GM18867 (cell line): ENCODE measurements around the gene EXD3.

Experiments used
- ATAC-seq: cut with Tn5 transposase; IDR thresholded peaks from one replicate; pipeline ENCODE4 v1.9.1; 2021; ENCODE audit warnings: mild to moderate bottlenecking, moderate library complexity; ENCODE audit not compliant: unreplicated experiment

The EXD3 gene

DNA sequence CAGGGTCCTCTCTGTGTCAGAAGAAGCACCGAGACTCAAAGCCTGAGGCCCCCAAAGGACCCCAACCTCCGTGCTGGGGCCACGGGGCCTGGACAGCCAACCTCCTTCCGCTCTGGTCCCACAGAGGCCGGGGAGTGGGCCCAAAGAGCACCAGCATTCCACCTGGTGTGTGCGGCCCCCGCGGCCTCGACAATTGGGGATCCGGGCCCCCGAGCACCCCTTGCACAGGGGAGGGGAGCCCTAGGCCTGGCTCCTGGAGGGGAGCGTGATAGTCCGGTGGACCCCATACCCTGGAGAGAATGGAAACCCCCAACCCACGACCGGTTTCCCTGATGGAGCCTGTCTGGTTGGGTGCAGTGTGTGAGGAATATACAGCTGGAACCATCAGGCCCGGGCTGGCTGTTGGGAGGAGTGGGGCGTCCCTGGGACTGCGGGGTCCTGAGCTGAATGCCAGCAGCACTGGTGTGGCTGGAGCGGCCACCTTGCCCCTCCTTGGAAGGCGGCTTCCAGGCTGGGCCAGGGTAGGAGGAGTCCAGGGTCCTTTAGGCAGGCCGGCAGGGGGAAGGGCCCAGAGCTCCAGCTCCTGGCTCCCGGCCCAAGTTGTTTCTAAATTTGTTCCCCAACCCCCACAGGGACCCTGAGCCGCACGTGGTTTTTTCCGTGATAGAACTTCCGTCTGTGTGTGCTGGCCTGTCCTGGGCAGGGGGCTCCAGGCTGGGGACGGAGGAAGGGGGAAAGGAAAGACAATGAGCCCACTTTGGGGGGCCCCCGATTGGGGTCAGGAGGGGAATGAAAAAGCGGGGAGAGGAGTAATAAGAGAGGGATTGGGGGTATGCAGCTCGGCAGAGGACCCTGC is 146.3 kb downstream of the EXD3 start:
- no peak for ATAC-seq

DNA sequence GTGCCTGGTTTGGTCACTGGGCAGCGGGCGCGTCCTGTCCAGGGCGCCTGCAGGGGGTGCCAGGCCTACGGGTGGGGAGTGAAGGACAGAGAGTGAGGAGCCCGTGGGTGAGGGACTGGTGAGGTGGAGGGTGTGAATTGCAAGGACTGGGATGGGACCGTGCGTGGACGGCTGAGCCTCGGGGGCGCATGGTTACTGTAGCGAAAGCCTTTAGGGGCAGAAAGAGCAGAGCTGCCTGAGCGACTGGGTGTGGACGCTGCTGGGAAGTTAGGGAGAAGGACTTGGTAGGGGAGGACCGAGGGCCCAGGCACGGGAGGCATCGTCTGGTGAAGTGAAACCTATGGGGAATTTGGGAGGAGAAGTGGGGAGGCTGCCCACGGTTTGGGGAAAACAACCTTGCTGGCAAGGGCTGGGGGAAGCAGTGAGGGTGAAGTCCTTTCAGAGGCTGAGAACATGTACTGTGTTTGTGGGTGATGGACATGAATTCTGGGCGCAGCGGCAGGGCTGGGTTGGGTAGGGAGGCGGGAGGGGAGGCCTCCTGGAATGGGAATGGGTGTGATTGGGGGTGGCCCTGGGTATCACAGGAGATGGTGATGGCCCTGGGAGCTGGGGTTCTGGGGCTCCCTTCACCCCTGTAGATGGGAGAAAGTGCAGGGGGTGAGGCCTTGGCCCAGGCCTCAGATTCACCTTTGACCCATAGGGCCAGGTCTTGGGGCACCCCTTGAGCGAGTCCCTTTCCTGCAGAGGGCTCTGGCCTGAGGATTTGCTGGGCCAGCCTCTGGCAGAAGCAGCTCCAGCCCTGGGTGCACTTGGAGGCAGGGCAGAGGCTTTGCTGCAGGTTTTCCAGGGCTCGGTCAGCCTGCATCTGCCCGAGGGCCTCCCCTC is 147.1 kb downstream of the EXD3 start:
- ATAC-seq: no peak

DNA sequence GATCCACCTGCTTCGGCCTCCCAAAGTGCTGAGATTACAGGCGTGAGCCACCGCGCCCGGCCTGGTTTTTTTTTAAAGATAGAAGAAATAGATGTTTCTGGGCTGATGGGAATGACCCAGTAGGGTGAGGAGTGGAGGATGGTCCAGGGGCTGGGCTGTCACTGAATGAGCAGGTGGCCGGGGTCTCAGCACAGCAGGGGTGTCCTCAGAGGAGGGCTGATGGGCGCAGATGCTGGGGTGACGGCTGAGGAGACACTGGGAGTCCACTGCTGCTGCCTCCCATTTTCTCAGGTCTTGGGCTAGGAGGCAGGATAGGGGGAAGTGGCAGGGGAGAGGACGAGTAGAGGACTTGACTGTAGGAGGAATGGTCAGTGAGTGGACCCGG is 147.8 kb downstream of the EXD3 start:
- ATAC-seq: no peak

DNA sequence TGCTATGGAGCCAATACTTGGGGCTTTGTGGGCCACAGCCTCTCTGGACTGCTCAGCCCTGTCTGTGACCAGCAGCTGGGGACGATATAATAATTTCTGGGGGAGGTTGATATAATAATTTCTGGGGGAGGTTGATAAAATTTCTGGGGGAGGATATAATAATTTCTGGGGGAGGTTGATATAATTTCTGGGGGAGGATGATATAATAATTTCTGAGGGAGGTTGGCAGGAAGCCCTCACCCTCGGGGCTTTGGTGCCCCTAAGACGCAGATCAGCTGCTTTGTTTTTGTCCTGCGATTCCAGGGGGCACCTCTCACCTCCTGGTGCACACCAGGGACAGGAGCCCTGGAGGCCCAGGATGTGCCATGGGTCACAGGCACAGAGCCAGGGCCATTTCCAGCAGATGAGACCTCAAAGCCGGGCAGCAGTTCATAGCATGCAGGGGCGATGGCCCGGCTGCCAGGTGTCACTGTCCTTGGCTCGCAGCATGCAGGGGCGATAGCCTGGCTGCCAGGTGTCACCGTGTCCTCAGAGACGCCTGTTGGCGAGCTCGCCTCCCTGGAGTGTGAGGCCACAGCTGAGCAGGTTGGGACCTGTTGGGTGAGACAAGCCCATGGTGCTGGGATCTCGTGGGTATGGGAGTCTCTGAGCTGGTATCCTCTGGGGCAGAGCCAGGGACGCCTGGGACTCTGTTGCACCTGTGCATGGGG is 149.2 kb downstream of the EXD3 start:
- ATAC-seq: no peak

DNA sequence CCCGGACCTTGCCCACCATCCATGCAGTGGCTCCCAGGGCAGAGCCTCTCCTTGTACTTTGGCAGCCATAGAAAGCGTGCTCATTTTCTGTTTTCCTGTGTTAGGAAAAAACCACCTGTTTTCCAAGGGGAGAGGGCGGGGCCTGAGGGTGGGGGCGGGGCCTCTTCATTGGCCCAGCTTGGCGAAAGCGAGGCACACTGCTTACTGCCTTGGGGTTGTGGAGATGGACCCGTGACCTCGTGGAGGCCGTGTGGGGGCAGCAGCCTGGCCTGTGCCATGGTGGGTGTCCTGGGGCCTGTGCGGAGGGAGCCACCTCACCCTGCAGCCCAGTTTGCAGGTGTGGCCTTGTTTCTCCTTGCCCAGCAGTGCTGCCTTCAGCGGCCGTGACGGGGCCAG is 149.9 kb downstream of the EXD3 start:
- ATAC-seq: no peak

DNA sequence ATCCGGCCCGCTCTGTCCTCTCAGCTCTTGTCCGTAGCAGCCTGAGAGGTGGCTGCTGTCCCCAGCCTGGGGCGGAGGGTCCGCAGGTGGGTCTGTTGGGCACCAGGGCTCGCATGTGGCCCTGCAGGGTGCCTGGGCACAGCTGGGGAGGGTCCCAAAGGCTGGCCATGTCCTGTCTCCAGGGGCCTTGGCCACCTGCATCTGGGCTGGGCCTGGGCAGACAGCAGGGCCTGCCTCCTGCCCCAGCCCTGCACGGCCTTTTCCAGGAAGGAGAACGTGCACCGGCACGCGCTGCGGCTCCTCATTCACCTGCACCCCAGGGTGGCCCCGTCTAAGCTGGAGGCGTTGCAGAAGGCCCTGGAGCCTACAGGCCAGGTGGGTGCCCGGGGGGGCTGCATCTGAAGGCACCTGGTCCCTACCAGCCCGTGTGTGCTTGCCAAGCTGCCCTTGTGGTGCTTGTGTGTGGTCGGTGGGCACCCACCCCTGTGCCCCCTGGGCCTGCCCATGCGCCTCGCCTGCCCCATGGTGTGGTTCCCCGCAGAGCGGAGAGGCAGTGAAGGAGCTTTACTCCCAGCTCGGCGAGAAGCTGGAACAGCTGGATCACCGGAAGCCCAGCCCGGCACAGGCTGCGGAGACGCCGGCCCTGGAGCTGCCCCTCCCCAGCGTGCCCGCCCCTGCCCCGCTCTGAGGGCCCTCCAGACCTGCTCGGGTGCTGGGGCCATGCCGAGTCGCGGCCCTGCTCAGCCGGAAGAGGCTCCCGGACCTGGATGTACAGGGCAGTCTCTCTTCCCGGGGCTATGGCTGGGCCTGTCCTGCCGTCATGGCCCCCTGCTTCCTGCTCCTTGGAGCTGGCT is 150.5 kb downstream of the EXD3 start:
- no peak for ATAC-seq

DNA sequence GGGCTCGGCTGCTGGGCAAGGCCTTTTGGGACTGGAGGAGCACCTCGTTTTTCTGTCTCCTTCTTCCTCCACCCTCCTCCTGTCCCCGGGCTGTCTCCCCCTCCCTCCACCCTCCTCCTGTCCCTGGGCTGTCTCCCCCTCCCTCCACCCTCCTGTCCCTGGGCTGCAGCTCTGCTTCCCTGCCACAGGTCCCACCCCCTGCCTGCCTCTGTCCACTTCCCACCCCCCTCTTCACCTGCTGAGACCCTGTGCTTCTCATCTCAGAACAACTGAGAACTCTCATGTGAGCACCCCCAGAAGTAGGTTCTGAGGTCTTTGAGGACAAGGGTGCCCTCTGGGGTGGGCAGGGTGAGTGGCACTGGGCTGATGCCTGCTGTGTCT is 151.3 kb downstream of the EXD3 start:
- no peak for ATAC-seq

DNA sequence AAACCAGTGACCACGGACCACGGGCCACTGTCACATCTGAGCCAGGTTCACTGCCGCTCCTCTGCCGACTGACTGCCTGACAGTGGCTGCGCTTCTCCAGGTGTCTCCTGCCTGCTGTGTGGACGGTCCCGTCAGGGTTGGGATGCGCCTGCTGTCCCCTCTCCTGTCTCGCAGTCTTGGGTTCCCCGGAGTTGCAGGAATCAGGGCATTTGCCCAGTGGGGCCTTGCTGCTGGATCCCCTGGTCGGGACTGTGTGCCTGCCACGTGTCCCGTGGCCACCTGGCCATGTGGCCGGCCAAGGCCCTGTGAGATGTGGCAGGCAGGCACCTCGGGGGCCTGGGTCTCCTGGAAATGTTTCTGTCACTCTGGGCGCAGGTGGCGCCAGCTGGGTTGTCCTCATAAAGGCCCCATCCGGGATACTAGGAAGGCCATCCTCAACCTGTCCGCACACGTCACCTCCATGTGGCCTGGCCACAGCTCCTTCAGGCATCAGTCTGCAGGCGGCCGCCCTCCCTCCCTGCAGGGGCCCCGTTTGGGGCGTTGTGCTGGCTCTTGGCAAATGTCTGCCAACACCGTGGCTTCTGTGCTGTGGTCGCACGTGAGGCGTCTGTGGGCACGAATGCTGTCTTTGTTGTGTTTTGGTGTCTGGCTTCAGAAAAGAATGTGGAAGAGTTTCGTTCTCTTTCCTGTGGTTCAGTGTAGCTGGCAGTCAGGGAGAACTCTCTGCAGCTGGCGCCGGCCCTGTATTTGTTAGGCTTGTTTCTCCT is 151.8 kb downstream of the EXD3 start:
- no peak for ATAC-seq

DNA sequence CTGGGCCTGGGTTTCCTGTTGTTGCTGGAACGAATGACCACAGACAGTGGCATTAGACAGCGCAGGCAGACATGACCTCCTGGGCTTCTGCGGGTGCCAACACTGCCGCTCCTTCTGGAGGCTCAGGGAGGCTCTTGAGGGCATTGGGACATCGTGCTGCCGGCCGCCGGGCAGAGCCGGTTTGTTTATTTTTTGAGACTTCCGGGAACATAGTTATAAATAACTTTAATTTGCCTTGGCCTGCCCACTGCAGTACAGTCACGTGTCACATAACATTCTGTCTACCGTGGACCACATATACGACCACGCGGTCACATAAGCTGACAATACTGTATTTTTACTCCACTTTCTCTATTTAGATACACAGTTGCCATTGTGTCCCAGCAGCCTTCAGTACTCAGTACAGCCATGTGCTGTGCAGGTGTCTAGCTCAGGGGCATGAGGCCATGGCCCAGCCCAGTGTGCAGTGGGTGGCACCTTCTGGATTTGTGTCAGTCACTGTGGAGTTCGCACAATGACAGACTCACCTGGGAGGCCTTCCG is 153.7 kb downstream of the EXD3 start:
- ATAC-seq: peak; percentile 50

DNA sequence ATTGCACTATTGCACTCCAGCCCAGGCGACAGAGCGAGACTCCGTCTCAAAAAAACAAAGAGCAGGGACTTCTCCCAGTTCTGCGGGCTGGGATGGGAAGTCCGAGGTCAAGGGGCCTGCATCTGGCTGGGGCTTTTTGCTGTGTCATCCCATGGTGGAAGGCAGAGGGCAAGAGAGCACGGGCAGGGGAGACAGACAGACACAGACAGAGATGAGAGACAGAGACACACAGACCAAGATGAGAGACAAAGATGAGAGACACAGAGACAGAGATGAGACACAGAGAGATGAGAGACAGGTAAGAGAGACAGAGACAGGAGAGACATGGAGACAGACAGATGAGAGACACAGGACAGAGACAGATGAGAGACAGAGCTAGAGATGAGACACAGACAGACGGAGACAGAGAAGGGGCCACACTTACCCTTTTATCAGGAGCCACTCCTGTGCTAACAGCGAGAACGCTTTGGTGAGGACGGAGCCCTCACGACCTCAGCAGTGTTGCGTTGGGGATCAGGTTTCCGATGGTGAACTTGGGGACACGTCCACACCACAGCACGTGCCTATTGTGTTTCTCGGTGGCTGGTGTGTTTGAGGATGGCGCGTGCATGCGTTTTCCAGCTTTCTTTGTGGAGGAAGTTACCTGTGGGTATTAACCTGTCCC is 154.3 kb downstream of the EXD3 start:
- peak; percentile 5 for ATAC-seq

DNA sequence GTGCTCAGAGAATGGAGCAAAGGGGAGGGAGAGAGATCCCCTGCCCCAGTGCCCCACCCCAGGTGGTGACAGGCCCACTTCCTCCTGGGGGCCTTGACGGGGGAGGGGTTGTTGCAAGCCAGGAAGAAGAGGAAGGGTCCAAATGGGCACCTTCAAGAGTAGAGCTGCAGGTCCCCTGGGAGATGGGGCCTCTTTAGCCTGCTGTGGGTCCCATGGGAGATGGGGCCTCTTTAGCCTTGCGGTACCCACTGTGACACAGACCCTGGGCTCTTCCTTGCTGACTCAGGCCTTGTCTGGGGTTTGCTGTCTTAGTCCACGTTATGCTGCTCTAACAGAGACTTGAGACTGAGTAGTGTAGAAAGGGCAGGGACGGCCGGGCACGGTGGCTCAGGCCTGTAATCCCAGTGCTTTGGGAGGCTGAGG is 155.0 kb downstream of the EXD3 start:
- ATAC-seq: no peak

DNA sequence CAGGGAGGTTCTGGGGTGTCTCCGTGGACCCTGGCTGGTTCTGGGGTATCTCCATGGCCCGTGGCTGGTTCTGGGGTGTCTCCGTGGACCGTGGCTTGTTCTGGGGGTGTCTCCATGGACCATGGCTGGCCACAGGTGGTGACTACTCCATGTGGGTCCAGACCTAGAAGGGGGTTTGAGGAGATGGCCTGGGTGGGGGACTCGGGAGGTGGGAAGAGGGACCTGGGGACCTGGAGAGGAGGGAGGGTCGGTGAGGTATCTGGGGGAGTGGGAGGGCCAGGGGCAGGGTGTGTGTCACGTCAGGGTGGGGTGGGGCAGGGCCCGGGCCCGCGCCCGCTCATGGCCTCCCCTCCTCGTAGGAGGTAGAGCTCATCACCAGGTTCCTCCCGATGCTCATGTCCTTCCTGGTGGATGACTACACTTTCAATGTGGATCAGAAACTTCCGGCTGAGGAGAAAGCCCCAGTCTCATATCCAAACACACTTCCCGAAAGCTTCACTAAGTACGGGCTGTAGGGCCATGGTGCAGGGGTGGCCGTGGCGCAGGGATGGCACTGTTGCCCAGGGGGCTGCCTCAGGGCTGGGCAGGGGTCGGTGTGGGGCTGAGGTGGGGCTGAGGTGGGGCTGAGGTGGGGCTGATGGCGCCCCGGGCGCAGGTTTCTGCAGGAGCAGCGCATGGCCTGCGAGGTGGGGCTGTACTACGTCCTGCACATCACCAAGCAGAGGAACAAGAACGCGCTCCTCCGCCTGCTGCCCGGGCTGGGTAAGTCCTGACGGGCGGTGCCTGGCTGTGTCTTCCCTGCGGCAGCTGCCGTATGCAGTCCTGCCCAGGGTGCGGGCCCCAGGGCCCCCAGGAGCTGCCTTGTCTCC is 156.1 kb downstream of the EXD3 start:
- ATAC-seq: no peak

DNA sequence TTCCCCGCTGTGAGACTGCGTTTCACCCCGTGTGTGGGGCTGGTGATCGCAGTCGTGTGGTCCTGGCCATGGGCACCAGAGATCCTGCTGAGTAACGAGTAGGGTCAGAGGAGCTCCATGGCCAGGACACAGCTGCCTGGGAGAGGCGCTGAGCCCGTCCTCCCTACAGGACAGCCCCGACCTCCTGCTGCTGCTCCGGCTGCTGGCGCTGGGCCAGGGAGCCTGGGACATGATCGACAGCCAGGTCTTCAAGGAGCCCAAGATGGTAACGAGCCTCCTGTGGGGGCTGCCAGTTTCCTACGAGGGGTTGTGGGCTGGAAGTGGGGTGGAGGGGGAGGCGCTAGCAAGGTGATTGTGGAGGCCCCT is 156.8 kb downstream of the EXD3 start:
- no peak for ATAC-seq

DNA sequence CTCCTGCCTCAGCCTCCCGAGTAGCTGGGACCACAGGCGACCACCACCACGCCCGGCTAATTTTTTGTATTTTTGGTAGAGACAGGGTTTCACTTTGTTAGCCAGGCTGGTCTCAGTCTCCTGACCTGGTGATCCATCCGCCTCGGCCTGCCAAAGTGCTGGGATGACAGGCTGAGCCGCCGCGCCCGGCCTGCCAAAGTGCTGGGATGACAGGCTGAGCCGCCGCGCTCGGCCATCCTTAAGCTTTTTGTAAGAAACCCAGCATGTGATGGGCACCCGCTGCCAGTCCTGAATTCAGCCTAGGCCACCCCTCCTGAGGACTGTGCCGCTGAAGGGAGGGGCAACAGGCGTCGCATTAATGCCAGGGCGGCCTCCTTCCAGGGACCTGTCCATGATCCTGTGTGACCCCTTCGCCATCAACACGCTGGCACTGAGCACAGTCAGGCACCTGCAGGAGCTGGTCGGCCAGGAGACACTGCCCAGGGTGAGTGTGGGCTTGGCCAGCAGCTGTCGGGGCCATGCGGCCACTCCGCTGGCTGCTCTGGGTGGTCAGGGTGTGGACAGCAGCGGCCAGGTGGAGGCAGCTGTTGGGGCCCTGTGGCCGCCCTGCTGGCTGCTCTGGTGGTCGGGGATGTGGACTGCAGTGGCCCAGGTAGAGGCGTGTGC is 157.3 kb downstream of the EXD3 start:
- ATAC-seq: no peak

DNA sequence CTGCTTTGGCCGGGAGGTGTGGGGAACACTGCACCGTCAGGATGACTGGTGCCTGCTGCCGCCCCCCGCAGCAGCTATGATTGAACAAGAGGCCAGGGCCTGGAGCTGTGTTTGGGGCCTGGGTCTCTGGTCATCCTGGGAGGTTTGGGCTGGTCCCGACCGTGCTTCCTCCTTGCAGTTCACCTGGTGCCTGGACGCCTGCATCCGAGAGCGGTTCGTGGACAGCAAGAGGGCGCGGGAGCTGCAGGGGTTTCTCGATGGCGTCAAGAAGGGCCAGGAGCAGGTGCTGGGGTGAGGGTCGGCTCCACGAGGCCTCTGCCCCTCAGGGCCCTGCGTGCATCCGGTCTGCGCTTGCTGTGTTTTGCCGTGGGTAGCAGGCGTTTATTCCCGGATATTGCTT is 158.9 kb downstream of the EXD3 start:
- ATAC-seq: no peak

DNA sequence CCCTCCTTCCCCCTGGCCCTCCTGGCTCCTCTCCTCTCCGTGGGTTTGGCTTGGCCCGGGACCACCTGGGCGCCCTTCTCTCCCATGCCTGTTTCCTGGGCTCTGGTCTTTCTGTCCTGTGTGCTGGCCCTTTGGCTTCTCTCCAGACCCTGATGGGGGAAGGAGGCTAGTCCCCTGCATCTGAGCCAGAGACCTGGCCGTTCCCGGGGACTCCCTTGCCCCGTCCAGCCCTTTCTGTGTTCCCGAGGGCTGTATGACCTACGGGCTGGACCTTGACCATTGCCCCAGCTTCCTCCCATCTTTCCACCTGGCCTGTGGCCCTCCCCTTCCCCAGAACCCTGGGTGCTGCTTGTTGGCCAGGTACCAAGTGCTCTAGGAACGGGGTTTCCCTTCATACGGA is 159.5 kb downstream of the EXD3 start:
- no peak for ATAC-seq

DNA sequence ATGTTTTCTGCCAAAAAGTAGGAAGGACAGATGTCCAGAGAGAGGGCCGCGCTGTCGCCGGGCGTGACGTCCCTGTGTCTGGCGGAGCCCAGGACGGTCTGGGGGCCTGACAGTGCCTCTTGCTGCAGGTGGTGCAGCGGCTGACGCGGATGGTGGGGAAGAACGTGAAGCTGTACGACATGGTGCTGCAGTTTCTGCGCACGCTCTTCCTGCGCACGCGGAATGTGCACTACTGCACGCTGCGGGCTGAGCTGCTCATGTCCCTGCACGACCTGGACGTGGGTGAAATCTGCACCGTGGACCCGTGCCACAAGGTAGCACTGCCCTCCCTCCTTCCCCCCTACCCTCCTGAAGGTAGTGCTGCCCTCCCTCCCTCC is 160.1 kb downstream of the EXD3 start:
- ATAC-seq: no peak
